Smooth muscle cell (in vitro differentiated cells): Measurements from ENCODE around the gene CCBE1. TPM values are rescaled to one million over a fixed set of nuclear protein-coding genes. Genes with fewer than 3 reads are reported as not detected.

Source experiments
- DNase-seq: peaks from one replicate; lab custom pipeline; 2025; ENCODE audit not compliant: unreplicated experiment; lab: John Stamatoyannopoulos, UW
- H2AFZ ChIP-seq: fragments of 200-600 bp; sonication (generic); 2 replicates; pipeline ENCODE4 v1.6.0; 2016; ENCODE audit warnings: antibody characterized with exemption, low read depth, mild to moderate bottlenecking
- H3F3A ChIP-seq: fragments of 200-600 bp; sonication (generic); 2 replicates; pipeline ENCODE4 v1.6.0; 2017; ENCODE audit warnings: antibody characterized with exemption, low read depth
- H3K27ac ChIP-seq: fragments of 200-600 bp; sonication (generic); 2 replicates; pipeline ENCODE4 v1.5.1; 2016; ENCODE audit warnings: low read depth, mild to moderate bottlenecking
- H3K27me3 ChIP-seq: fragments of 200-600 bp; sonication (generic); 2 replicates; pipeline ENCODE4 v1.6.1; 2016; ENCODE audit warnings: low read depth, mild to moderate bottlenecking
- H3K36me3 ChIP-seq: fragments of 200-600 bp; sonication (generic); 2 replicates; pipeline ENCODE4 v1.5.1; 2016; ENCODE audit warnings: low read depth
- H3K4me1 ChIP-seq: fragments of 200-600 bp; sonication (generic); 2 replicates; pipeline ENCODE4 v1.5.1; 2016; ENCODE audit warnings: low read depth
- H3K4me2 ChIP-seq: fragments of 200-600 bp; sonication (generic); 2 replicates; pipeline ENCODE4 v1.6.0; 2016; ENCODE audit warnings: mild to moderate bottlenecking
- H3K4me3 ChIP-seq: fragments of 200-600 bp; sonication (generic); 2 replicates; pipeline ENCODE4 v1.5.1; 2016; ENCODE audit warnings: mild to moderate bottlenecking
- H3K79me2 ChIP-seq: fragments of 200-600 bp; sonication (generic); 2 replicates; pipeline ENCODE4 v1.6.0; 2016; ENCODE audit warnings: low read depth, mild to moderate bottlenecking
- H3K9ac ChIP-seq: fragments of 200-600 bp; sonication (generic); 2 replicates; pipeline ENCODE4 v1.6.0; 2016; ENCODE audit warnings: low read depth
- H3K9me3 ChIP-seq: fragments of 200-600 bp; sonication (generic); replicated peaks from 2 replicates; pipeline ENCODE4 v1.5.1; 2016; ENCODE audit warnings: low read depth
- H4K20me1 ChIP-seq: fragments of 200-600 bp; sonication (generic); 2 replicates; pipeline ENCODE4 v1.6.0; 2016; ENCODE audit warnings: low read depth
- CTCF ChIP-seq: fragments of 200-600 bp; sonication (generic); IDR thresholded peaks from 2 replicates; pipeline ENCODE4 v1.5.1; 2017; ENCODE audit warnings: borderline replicate concordance, mild to moderate bottlenecking, antibody characterized with exemption; ENCODE audit not compliant: insufficient read depth, poor library complexity, severe bottlenecking
- WGBS: methylation state at CpG from one replicate; pipeline ENCODE4 v1.1.7; 2016; ENCODE audit warnings: low lambda C conversion rate; 5-methylcytosine and 5-hydroxymethylcytosine counted together
- polyA plus RNA-seq: library from polyadenylated mRNA; unstranded; fragments of >200 nt; fragmentation: Nextera tagmentation; extraction: Ambion mirVana; gene quantifications from 2 replicates; pipeline ENCODE4 v1.2.1, GENCODE V29; 2016
- total RNA-seq: library from RNA; depleted of rRNA; stranded (reverse); fragments of >200 nt; gene quantifications from 2 replicates; pipeline ENCODE4 v1.2.3, GENCODE V29; 2014

CCBE1 gene
- total and polyA plus RNA-seq, 2 experiments from 2014 or later, result 3.1 TPM; not detected in 1

DNA sequence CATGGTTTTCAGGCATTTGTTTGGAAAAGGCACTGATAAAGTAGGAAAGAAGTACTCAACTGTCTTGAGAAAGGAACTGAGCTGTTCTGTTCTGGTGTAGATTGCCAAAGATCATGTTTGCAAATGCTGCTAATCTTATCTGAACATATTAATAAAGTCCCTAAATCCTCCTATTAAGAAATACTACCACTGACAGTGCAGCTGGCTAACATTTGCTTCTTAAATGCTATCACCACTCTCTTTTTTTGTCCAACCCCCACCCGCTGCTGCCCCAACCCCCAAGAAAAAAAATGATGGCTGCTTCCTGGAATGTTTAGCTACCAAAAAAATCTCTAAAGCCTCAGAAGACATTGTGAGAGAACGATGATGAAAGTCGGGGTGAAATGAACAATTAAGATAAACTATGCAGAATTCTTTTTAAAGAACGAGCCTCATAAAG is 130.7 kb downstream of the CCBE1 start:
- Histone ChIP-seq H3K4me2 (peak overlapping the region; percentile 43), H3K27me3 (peaks cover 18% of the 10 kb centered on the region), H3K9me3 (no peaks in the 10 kb centered on the region), H4K20me1 (no peaks in the 10 kb centered on the region), H3K79me2 (no peaks in the 10 kb centered on the region), H3K9ac (no peak overlapping the region), H3K36me3 (no peaks in the 10 kb centered on the region), H3K4me1 (peaks cover 18% of the 10 kb centered on the region), H2AFZ (no peak overlapping the region), H3K27ac (no peak overlapping the region), H3K4me3 (no peak overlapping the region), H3F3A (peaks cover 7% of the 10 kb centered on the region)
- TF ChIP-seq CTCF, result no peak
- no peak for DNase-seq
- 26% methylated on average over 4 of the region's 4 CpGs for WGBS

DNA sequence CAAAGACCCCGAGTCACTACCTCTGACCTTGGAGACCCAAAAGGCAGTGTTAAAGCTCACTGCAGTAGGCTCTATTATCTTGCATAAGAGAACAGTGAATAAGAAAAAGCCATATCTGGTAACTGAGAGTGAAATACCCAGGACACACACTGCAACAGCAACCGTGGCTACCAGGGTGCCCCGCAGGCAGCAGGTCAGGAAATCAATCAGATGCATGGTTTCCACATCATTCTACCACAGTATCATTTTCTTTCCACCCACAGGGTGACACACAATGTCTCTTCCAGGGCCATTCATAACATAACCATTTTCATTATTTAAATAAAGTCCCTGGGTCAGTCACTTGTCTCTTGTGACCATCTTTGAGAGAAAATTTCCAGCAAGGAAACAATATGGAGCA is 131.3 kb downstream of the CCBE1 start:
- H3K9ac ChIP-seq, result no peak overlapping the region
- H3K4me3 ChIP-seq, result no peak overlapping the region
- no peak overlapping the region for H2AFZ ChIP-seq
- TF ChIP-seq CTCF, result no peak
- WGBS, result 73% methylated on average over 3 of the region's 3 CpGs
- H3K27ac ChIP-seq, result no peak overlapping the region
- no peaks in the 10 kb centered on the region for H3K9me3 ChIP-seq
- no peak for DNase-seq
- peaks cover 16% of the 10 kb centered on the region for H3K4me1 ChIP-seq
- peak overlapping the region; percentile 43 for H3K4me2 ChIP-seq
- peaks cover 24% of the 10 kb centered on the region for H3K27me3 ChIP-seq
- no peaks in the 10 kb centered on the region for H3K36me3 ChIP-seq
- H3F3A ChIP-seq, result peaks cover 7% of the 10 kb centered on the region
- H3K79me2 ChIP-seq, result no peaks in the 10 kb centered on the region
- H4K20me1 ChIP-seq, result no peaks in the 10 kb centered on the region

GRCh38 chr18:59564561-59564960 is 132.7 kb downstream of the CCBE1 start:
- WGBS, result 90% methylated on average over 3 of the region's 3 CpGs

More at GRCh38 chr18:59564561-59564960, 132.7 kb downstream of the CCBE1 start:
- Histone ChIP-seq H3K9me3 (no peaks in the 10 kb centered on the region), H3F3A (peaks cover under 1% of the 10 kb centered on the region), H4K20me1 (no peaks in the 10 kb centered on the region), H3K4me1 (peaks cover 7% of the 10 kb centered on the region), H3K9ac (no peak overlapping the region), H3K4me3 (no peak overlapping the region), H3K27ac (no peak overlapping the region), H2AFZ (no peak overlapping the region), H3K79me2 (no peaks in the 10 kb centered on the region), H3K27me3 (peaks cover 36% of the 10 kb centered on the region), H3K4me2 (no peak overlapping the region), H3K36me3 (no peaks in the 10 kb centered on the region)
- DNase-seq, result no peak
- no peak for TF ChIP-seq CTCF
